DND-41 (cell line): ENCODE measurements around the gene MMP25.

ENCODE experiments used
- ATAC-seq: fragments of 200-7000 bp; cut with Tn5 transposase; 3 replicates; pipeline ENCODE4 v1.9.1; 2021; ENCODE audit warnings: low read depth; ENCODE audit not compliant: insufficient read depth
- DNase-seq: peaks from one replicate; pipeline ENCODE4 v3.0.0-alpha.2; 2020
- H2AFZ ChIP-seq: 2 replicates; pipeline ENCODE4 v1.6.0; 2012; ENCODE audit warnings: low read depth, low read length
- H3K27ac ChIP-seq: 2 replicates; pipeline ENCODE4 v1.5.1; 2012; ENCODE audit warnings: low read length, inconsistent platforms
- H3K27me3 ChIP-seq: fragments of 200-600 bp; sonication (generic); 2 replicates; pipeline ENCODE4 v1.6.0; 2012; ENCODE audit warnings: low read length, mild to moderate bottlenecking, inconsistent platforms; ENCODE audit not compliant: insufficient read depth, poor library complexity
- H3K36me3 ChIP-seq: 2 replicates; pipeline ENCODE4 v1.5.1; 2012; ENCODE audit warnings: low read length, inconsistent platforms; ENCODE audit not compliant: insufficient read depth
- H3K4me1 ChIP-seq: 2 replicates; pipeline ENCODE4 v1.5.1; 2012; ENCODE audit warnings: mild to moderate bottlenecking, low read length; ENCODE audit not compliant: insufficient read depth
- H3K4me2 ChIP-seq: 2 replicates; pipeline ENCODE4 v1.6.0; 2012; ENCODE audit warnings: mild to moderate bottlenecking, moderate library complexity, low read length, inconsistent platforms; ENCODE audit not compliant: insufficient read depth
- H3K4me3 ChIP-seq, 2 experiments: fragments of 200-600 bp in 1 of 2; shearing (Covaris generic) in 1 of 2; 2 replicates each; pipeline ENCODE4 v1.5.1; 2012 to 2016; ENCODE audit warnings: inconsistent platforms in 2 of 2, low read length in 2 of 2, mild to moderate bottlenecking in 2 of 2, low read depth in 1 of 2, moderate library complexity in 1 of 2
- H3K79me2 ChIP-seq: 2 replicates; pipeline ENCODE4 v1.6.0; 2012; ENCODE audit warnings: low read length, inconsistent platforms; ENCODE audit not compliant: insufficient read depth
- H3K9ac ChIP-seq: 2 replicates; pipeline ENCODE4 v1.6.0; 2012; ENCODE audit warnings: low read depth, mild to moderate bottlenecking, inconsistent platforms, low read length, moderate library complexity
- H3K9me3 ChIP-seq: 2 replicates; pipeline ENCODE4 v1.5.1; 2012; ENCODE audit warnings: low read length, moderate library complexity, mild to moderate bottlenecking, inconsistent platforms; ENCODE audit not compliant: insufficient read depth, severe bottlenecking
- H4K20me1 ChIP-seq: 2 replicates; pipeline ENCODE4 v1.6.0; 2012; ENCODE audit warnings: low read length; ENCODE audit not compliant: insufficient read depth
- EZH2 ChIP-seq: IDR thresholded peaks from 3 replicates; pipeline ENCODE4 v1.6.1; 2012; ENCODE audit warnings: borderline replicate concordance, low read depth, mild to moderate bottlenecking, moderate library complexity, low read length, inconsistent platforms; ENCODE audit not compliant: severe bottlenecking
- TF ChIP-seq, protein P1 (sequence below): IDR thresholded peaks from 2 replicates; pipeline ENCODE4 v1.5.1; 2012; ENCODE audit warnings: borderline replicate concordance, low read length, moderate library complexity, mild to moderate bottlenecking; ENCODE audit not compliant: poor library complexity, severe bottlenecking; ENCODE audit errors: extremely low read depth

Gene MMP25

DNA sequence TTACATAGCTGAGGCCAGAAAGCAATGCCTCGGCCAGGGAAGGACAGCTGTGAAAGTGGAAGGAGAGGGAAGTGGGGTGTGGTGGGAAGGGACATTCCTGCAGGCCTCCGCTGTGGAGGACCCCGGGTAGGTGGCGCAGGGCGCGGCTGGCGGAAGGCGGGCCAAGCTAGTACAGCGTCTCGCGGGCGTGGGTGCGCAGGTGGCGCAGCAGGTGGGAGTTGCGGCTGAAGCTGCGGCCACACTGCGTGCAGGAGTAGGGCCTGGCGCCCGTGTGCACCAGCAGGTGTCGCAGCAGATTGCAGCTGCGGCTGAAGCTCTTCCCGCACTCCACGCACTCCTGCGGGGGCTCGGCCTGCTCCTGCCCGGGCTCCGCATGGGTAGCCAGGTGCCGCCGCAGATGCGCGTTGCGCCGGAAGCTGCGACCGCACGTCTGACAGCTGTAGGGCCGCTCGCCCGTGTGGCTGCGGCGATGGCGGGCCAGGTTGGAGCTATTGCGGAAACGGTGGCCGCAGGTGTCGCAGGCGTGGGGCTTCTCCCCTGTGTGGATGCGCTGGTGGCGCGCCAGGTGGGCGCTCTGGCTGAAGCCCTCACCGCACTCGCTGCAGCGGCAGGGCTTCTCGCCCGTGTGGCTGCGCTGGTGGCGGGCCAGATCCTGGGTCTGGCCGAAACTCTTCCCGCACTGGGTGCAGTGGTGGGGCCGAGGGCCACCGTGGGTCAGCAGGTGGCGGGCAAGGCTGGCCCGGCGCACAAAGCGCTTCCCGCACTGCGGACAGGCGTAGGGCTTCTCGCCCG lies 42.8 kb downstream of the MMP25 start:
- ATAC-seq (no peak), DNase-seq (no peak)
- TF ChIP-seq EZH2, result no peak
- TF ChIP-seq, protein P1, sequence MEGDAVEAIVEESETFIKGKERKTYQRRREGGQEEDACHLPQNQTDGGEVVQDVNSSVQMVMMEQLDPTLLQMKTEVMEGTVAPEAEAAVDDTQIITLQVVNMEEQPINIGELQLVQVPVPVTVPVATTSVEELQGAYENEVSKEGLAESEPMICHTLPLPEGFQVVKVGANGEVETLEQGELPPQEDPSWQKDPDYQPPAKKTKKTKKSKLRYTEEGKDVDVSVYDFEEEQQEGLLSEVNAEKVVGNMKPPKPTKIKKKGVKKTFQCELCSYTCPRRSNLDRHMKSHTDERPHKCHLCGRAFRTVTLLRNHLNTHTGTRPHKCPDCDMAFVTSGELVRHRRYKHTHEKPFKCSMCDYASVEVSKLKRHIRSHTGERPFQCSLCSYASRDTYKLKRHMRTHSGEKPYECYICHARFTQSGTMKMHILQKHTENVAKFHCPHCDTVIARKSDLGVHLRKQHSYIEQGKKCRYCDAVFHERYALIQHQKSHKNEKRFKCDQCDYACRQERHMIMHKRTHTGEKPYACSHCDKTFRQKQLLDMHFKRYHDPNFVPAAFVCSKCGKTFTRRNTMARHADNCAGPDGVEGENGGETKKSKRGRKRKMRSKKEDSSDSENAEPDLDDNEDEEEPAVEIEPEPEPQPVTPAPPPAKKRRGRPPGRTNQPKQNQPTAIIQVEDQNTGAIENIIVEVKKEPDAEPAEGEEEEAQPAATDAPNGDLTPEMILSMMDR, result no peak
- Histone ChIP-seq H3K36me3 (no peaks in the 10 kb centered on the region), H3K27me3 (no peaks in the 10 kb centered on the region), H3K4me1 (peaks cover 2% of the 10 kb centered on the region; the same call in 1 of the 2 replicates), H3K9me3 (no peaks in the 10 kb centered on the region), H4K20me1 (no peaks in the 10 kb centered on the region), H2AFZ (no peak overlapping the region), H3K4me2 (no peak overlapping the region), H3K79me2 (no peaks in the 10 kb centered on the region), H3K27ac (no peak overlapping the region), H3K9ac (no peak overlapping the region), H3K4me3 (no peak overlapping the region)

GRCh38 chr16:3089717-3090592 lies 43.6 kb downstream of the MMP25 start:
- ATAC-seq (no peak), DNase-seq (no peak)
- Histone ChIP-seq H4K20me1 (no peaks in the 10 kb centered on the region), H3K9me3 (no peaks in the 10 kb centered on the region), H3K79me2 (no peaks in the 10 kb centered on the region), H2AFZ (no peak overlapping the region), H3K27ac (no peak overlapping the region), H3K4me2 (no peak overlapping the region), H3K4me3 (no peak overlapping the region), H3K36me3 (no peaks in the 10 kb centered on the region), H3K4me1 (peaks cover 2% of the 10 kb centered on the region; the same call in 1 of the 2 replicates), H3K27me3 (no peaks in the 10 kb centered on the region), H3K9ac (no peak overlapping the region)
- no peak for TF ChIP-seq EZH2
- TF ChIP-seq, protein P1, result no peak

GRCh38 chr16:3091551-3091950 lies 45.2 kb downstream of the MMP25 start:
- no peaks in the 10 kb centered on the region for H4K20me1 ChIP-seq
- no peak for ATAC-seq
- DNase-seq, result no peak
- H3K4me3 ChIP-seq, result no peak overlapping the region
- no peak overlapping the region; the same call in 1 of the 2 replicates for H3K9ac ChIP-seq
- H3K4me2 ChIP-seq, result no peak overlapping the region
- H3K27ac ChIP-seq, result no peak overlapping the region
- no peaks in the 10 kb centered on the region for H3K36me3 ChIP-seq
- H3K27me3 ChIP-seq, result no peaks in the 10 kb centered on the region
- H3K4me1 ChIP-seq, result peaks cover 2% of the 10 kb centered on the region; the same call in 1 of the 2 replicates
- no peak overlapping the region for H2AFZ ChIP-seq
- TF ChIP-seq, protein P1, result no peak
- no peak for TF ChIP-seq EZH2
- H3K9me3 ChIP-seq, result no peaks in the 10 kb centered on the region
- H3K79me2 ChIP-seq, result no peaks in the 10 kb centered on the region
